NB4 (cell line): ENCODE data around the gene FAM171A1.
A peak's percentile ranks its signal among the peaks of the same experiment; 100 is the strongest.
"Not testable (repeated sequence)": the region's sequence is repeated elsewhere in the genome, so short reads cannot be mapped to it uniquely, and the experiment has no call there.

Experiments used
- DNase-seq: peaks from one replicate; pipeline ENCODE4 v3.0.0; 2010; ENCODE audit warnings: low read depth
- H3K4me3 ChIP-seq: one replicate; pipeline ENCODE4 v1.5.1; 2011; ENCODE audit warnings: mild to moderate bottlenecking, low read depth, low read length, moderate library complexity
- CTCF ChIP-seq: IDR thresholded peaks from one replicate; pipeline ENCODE4 v1.5.1; 2012; ENCODE audit warnings: low read depth, low read length
- MAX ChIP-seq: IDR thresholded peaks from 2 replicates; pipeline ENCODE4 v1.6.1; 2011; ENCODE audit warnings: low read depth, low read length
- MYC ChIP-seq: IDR thresholded peaks from 2 replicates; pipeline ENCODE4 v1.6.1; 2011; ENCODE audit warnings: low read depth, low read length
- POLR2A ChIP-seq: IDR thresholded peaks from 2 replicates; pipeline ENCODE4 v1.6.1; 2011; ENCODE audit warnings: mild to moderate bottlenecking; ENCODE audit not compliant: insufficient read length; ENCODE audit errors: extremely low read depth

Gene FAM171A1

GRCh38 chr10:15370856-15371701 lies at the start of gene FAM171A1:
FAM171A1 (minus strand) TSS chr10:15371289; CDS start chr10:15371052, 237 bp downstream.
- TF ChIP-seq MAX (no peak), POLR2A (no peak), MYC (no peak), CTCF (no peak)
- no peak within 1 kb of the TSS for H3K4me3 ChIP-seq
- DNase-seq = peak; percentile 42

GRCh38 chr10:15420858-15421257 lies 49.8 kb upstream of the FAM171A1 start:
- TF ChIP-seq CTCF (no peak), MYC (no peak), POLR2A (no peak), MAX (no peak)
- H3K4me3 ChIP-seq = no peak overlapping the region
- peak; percentile 10 for DNase-seq

- TF ChIP-seq MYC (no peak), POLR2A (no peak), CTCF (peak; percentile 56)
- DNase-seq = peak; percentile 22
- H3K4me3 ChIP-seq = no peak overlapping the region
These were observed 48.3 kb upstream of the FAM171A1 start for GRCh38 chr10:15419279-15419874.

GRCh38 chr10:15416034-15416433 lies 44.9 kb upstream of the FAM171A1 start:
- H3K4me3 ChIP-seq = no peak overlapping the region
- TF ChIP-seq POLR2A = no peak
- no peak for TF ChIP-seq CTCF
- TF ChIP-seq MYC = no peak
- no peak for TF ChIP-seq MAX
- DNase-seq = no peak

GRCh38 chr10:15411010-15411409 lies 39.9 kb upstream of the FAM171A1 start:
- H3K4me3 ChIP-seq = no peak overlapping the region
- DNase-seq = no peak
- TF ChIP-seq MAX (no peak), CTCF (no peak), MYC (no peak), POLR2A (no peak)

GRCh38 chr10:15409350-15409749 lies 38.3 kb upstream of the FAM171A1 start:
- DNase-seq, H3K4me3 ChIP-seq: not testable (repeated sequence)
